Fibroblast of lung (primary cell): Measurements from ENCODE around the gene KCNH2.

Source experiments
- EZH2 ChIP-seq: IDR thresholded peaks from 2 replicates; pipeline ENCODE4 v1.5.1; 2012; ENCODE audit warnings: low read length, control low read depth, mild to moderate bottlenecking; ENCODE audit errors: missing control alignments
- TF ChIP-seq, protein P1 (sequence below), 2 donors: IDR thresholded peaks in 1 of 2; conservative IDR thresholded peaks in 1 of 2; 1 replicate in 1 of 2; 2 replicates in 1 of 2; pipeline ENCODE4 v1.5.1; 2011 to 2012; ENCODE audit warnings: low read length in 2 of 2, control low read depth in 1 of 2, inconsistent platforms in 1 of 2, low read depth in 1 of 2, mild to moderate bottlenecking in 1 of 2

DNA sequence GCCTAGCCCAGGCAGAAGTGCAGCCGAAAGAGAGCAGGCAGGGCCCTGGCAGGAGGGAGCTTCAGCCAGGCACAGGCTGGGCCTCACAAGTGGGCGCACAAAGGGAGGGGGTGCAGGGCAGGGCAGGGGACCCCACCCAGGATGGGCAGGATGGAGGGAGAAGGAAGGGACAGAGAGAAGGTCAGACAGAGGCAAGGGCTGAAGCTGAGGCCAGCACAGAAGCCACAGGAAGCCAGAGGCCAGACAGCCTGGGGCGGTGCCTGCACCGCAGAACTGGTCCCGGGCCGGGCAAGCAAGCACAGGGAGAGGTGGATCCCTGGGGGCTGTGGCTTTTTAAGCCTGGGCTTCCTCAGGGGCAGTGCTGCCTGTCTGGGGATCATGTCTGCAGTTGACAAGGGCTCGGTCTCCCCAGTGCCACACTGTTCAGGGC is 29.4 kb upstream of the KCNH2 start:
- TF ChIP-seq, protein P1, sequence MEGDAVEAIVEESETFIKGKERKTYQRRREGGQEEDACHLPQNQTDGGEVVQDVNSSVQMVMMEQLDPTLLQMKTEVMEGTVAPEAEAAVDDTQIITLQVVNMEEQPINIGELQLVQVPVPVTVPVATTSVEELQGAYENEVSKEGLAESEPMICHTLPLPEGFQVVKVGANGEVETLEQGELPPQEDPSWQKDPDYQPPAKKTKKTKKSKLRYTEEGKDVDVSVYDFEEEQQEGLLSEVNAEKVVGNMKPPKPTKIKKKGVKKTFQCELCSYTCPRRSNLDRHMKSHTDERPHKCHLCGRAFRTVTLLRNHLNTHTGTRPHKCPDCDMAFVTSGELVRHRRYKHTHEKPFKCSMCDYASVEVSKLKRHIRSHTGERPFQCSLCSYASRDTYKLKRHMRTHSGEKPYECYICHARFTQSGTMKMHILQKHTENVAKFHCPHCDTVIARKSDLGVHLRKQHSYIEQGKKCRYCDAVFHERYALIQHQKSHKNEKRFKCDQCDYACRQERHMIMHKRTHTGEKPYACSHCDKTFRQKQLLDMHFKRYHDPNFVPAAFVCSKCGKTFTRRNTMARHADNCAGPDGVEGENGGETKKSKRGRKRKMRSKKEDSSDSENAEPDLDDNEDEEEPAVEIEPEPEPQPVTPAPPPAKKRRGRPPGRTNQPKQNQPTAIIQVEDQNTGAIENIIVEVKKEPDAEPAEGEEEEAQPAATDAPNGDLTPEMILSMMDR (conservative IDR thresholded peaks at IDR 0.05 in 1 of 2, IDR thresholded peaks at IDR 0.05 in 1 of 2; ENCODE audit: low read depth in 1 of 2, low read length in 2 of 2) = no peak
- TF ChIP-seq EZH2 = no peak
